K562 (cell line): Measurements from ENCODE around the gene APBA2.

Experiments used
- EZH2 ChIP-seq: IDR thresholded peaks from 2 replicates; pipeline ENCODE4 v1.6.1; 2012; ENCODE audit warnings: low read depth, mild to moderate bottlenecking, inconsistent platforms, low read length, borderline replicate concordance
- HMG20B ChIP-seq: fragments of 250-450 bp; sonication (Bioruptor Pico); IDR thresholded peaks from 2 replicates; pipeline ENCODE4 v1.5.0; 2021; ENCODE audit warnings: mild to moderate bottlenecking
- MYBL2 ChIP-seq, 2 experiments: fragments of 450-650 bp in 1 of 2; sonication (generic) in 1 of 2; formaldehyde crosslinking in 1 of 2; IDR thresholded peaks; 2 replicates each; pipeline versions ENCODE4 v1.6.1 to v1.8.1; 2017 to 2022; ENCODE audit warnings: borderline replicate concordance in 1 of 2, inconsistent platforms in 1 of 2, low read depth in 1 of 2, mild to moderate bottlenecking in 1 of 2, missing genetic modification reagents in 1 of 2, moderate library complexity in 1 of 2
- MYC ChIP-seq, 2 experiments: fragments of 250-450 bp in 1 of 2; sonication (Bioruptor Pico) in 1 of 2; IDR thresholded peaks; 2 replicates each; pipeline versions ENCODE4 v1.5.1 to v1.6.1; 2012 to 2021; ENCODE audit warnings: low read depth in 2 of 2, borderline replicate concordance in 1 of 2, improper control_type of control experiment in 1 of 2, low read length in 1 of 2, mild to moderate bottlenecking in 1 of 2, moderate library complexity in 1 of 2
- PHB2 ChIP-seq: fragments of 450-650 bp; IDR thresholded peaks from 2 replicates; pipeline ENCODE4 v1.6.1; 2017; ENCODE audit warnings: low read depth
- SIN3A ChIP-seq, 2 experiments: fragments of 150-350 bp in 1 of 2; IDR thresholded peaks; 2 replicates each; pipeline ENCODE4 v1.6.1; 2011 to 2016; ENCODE audit warnings: borderline replicate concordance in 2 of 2, low read depth in 2 of 2, low read length in 2 of 2, mild to moderate bottlenecking in 2 of 2, moderate library complexity in 2 of 2; ENCODE audit not compliant: control insufficient read depth in 1 of 2
- ZNF253 ChIP-seq: fragments of 250-450 bp; sonication (Bioruptor Pico); conservative IDR thresholded peaks from 2 replicates; pipeline ENCODE4 v1.6.1; 2021; ENCODE audit warnings: mild to moderate bottlenecking
- TF ChIP-seq, protein P1 (sequence below), 3 experiments: IDR thresholded peaks in 2 of 3; conservative IDR thresholded peaks in 1 of 3; 2 replicates each; pipeline ENCODE4 v1.5.1; 2011 to 2012; ENCODE audit warnings: low read length in 3 of 3, mild to moderate bottlenecking in 3 of 3, control low read depth in 2 of 3, improper control_type of control experiment in 1 of 3, inconsistent platforms in 1 of 3, low read depth in 1 of 3, mixed read lengths in 1 of 3, moderate library complexity in 1 of 3; ENCODE audit not compliant: insufficient read depth in 2 of 3

DNA sequence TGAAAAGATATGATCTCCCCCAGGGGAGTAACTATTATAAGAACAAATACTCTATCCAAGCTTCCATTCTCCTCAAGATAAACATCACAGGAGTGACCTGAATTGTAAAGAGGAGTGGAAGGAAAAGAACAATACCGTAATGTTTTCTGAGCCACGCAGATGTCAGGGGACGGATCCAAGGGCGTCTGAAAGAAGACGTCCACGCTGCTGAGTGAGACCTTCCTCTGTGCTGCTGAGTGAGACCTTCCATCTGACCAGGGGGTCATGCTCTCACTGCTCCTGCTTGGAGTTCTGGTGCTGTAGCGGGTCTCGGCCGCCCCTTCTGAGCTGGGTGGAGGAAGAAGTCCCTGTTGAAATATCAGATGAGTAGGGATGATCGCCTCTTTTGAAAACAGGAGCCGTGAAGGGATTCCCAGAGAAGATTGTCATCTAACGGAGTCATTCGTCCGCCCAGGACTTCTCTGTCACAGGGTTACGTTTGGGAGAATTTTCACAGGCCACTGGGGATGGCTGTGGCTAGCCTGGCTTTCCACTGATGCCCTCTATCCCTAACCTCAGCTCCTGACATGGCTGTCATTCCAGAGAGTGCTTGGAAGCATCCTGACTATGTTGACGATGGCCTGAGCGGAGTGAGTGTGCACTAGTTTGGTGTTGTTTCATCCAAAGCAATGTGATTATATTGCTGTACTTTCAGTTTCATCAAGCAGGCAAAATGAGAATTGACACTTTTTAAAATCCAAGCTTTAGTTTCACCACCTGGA is 184.9 kb downstream of the APBA2 start:
- TF ChIP-seq EZH2 (no peak), MYC (IDR thresholded peaks at IDR 0.05; ENCODE audit: low read depth, low read length) (no peak), MYC (CRISPR knock-in tag; IDR thresholded peaks at IDR 0.05; ENCODE audit: borderline replicate concordance, low read depth) (no peak), HMG20B (CRISPR knock-in tag) (no peak), ZNF253 (CRISPR knock-in tag) (no peak), PHB2 (no peak), SIN3A (IDR thresholded peaks at IDR 0.05; ENCODE audit: borderline replicate concordance in 2 of 2, control insufficient read depth in 1 of 2, low read depth in 2 of 2, low read length in 2 of 2) (no peak), MYBL2 (IDR thresholded peaks at IDR 0.05; ENCODE audit: low read depth) (no peak), MYBL2 (CRISPR knock-in tag; IDR thresholded peaks at IDR 0.05; ENCODE audit: borderline replicate concordance) (no peak)
- TF ChIP-seq, protein P1, sequence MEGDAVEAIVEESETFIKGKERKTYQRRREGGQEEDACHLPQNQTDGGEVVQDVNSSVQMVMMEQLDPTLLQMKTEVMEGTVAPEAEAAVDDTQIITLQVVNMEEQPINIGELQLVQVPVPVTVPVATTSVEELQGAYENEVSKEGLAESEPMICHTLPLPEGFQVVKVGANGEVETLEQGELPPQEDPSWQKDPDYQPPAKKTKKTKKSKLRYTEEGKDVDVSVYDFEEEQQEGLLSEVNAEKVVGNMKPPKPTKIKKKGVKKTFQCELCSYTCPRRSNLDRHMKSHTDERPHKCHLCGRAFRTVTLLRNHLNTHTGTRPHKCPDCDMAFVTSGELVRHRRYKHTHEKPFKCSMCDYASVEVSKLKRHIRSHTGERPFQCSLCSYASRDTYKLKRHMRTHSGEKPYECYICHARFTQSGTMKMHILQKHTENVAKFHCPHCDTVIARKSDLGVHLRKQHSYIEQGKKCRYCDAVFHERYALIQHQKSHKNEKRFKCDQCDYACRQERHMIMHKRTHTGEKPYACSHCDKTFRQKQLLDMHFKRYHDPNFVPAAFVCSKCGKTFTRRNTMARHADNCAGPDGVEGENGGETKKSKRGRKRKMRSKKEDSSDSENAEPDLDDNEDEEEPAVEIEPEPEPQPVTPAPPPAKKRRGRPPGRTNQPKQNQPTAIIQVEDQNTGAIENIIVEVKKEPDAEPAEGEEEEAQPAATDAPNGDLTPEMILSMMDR (IDR thresholded peaks at IDR 0.05 in 2 of 3, conservative IDR thresholded peaks at IDR 0.05 in 1 of 3; ENCODE audit: insufficient read depth in 2 of 3, low read depth in 1 of 3, low read length in 3 of 3), result no peak
